ENCODE measurements around the gene SLC34A3. TPM values are rescaled to one million over a fixed set of nuclear protein-coding genes. Genes with fewer than 3 reads are reported as not detected.

SLC34A3 gene
- total RNA-seq, 2 experiments from 2014 or later = not detected

- no peak for TF ChIP-seq CTCF (conservative IDR thresholded peaks at IDR 0.05; ENCODE audit: low read length)
- no peak for TF ChIP-seq EZH2phosphoT487 (IDR thresholded peaks at IDR 0.05; ENCODE audit: borderline replicate concordance, low read depth, low read length)
- H3K9me2 ChIP-seq (ENCODE audit: insufficient read depth, low read length) = no peaks in the 10 kb centered on the region
- no peaks in the 10 kb centered on the region for H4K20me1 ChIP-seq (ENCODE audit: insufficient read depth, low read length)
- no peaks in the 10 kb centered on the region for H3K9me3 ChIP-seq (ENCODE audit: low read length)
- no peak overlapping the region for H3K4me2 ChIP-seq (ENCODE audit: low read length)
- intact Hi-C loops (cut with micrococcal nuclease; ENCODE audit: unreplicated experiment) = no loop called here
- H3K36me3 ChIP-seq (ENCODE audit: insufficient read depth, low read length) = peaks cover 20% of the 10 kb centered on the region; the same call in 1 of the 2 replicates
- peaks cover 12% of the 10 kb centered on the region for H3K4me1 ChIP-seq (ENCODE audit: insufficient read depth, low read length, poor library complexity, severe bottlenecking)
- H3K27ac ChIP-seq (ENCODE audit: low read depth, low read length, poor library complexity, severe bottlenecking) = no peak overlapping the region
- peaks cover 12% of the 10 kb centered on the region; the same call in 1 of the 2 replicates for H3K79me2 ChIP-seq (ENCODE audit: insufficient read depth, low read depth, low read length)
- no peak for DNase-seq (ENCODE audit: low spot score)
- H2AFZ ChIP-seq (ENCODE audit: low read length) = no peak overlapping the region
- ChIA-PET CTCF (ENCODE audit: unreplicated experiment) (no interaction called here), POLR2A (no interaction called here)
- no TSS peak for BruUV-seq (replicated peaks)
- H3K4me3 ChIP-seq (ENCODE audit: low read depth, low read length, poor library complexity, severe bottlenecking) = no peak overlapping the region
These were observed 36.9 kb upstream of the SLC34A3 start for GRCh38 chr9:137193771-137194170.

DNA sequence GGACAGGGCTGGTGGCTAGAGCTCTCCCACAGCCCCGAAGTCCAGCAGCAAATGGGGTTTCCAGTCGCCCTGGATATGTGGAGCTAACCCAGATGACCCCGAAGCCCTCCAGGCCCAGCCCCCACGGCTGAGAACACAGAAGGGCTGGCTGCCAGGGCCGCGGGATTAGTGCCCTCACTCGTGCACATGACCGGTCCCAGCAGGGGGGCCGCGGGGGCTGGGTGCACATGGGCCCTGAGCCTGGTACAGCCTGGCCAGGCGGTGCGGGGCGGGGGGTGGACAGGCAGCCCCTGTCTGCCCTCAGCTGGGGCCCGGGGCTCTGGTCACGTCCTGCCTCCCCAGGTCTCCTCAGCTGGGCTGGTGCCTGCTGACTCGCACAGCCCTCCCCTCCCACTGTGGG is 36.3 kb upstream of the SLC34A3 start:
- H2AFZ ChIP-seq (ENCODE audit: low read length) = no peak overlapping the region
- BruUV-seq (replicated peaks) = no TSS peak
- H4K20me1 ChIP-seq (ENCODE audit: insufficient read depth, low read length) = no peaks in the 10 kb centered on the region
- H3K4me2 ChIP-seq (ENCODE audit: low read length) = no peak overlapping the region
- ChIA-PET CTCF (ENCODE audit: unreplicated experiment) (interaction anchor here (0.5 kb wide), 1 partner anchor 166 kb away, joined by 3 read pairs; no protein-coding TSS in a partner anchor), POLR2A (no interaction called here)
- TF ChIP-seq EZH2phosphoT487 (IDR thresholded peaks at IDR 0.05; ENCODE audit: borderline replicate concordance, low read depth, low read length) (no peak), CTCF (conservative IDR thresholded peaks at IDR 0.05; ENCODE audit: low read length) (no peak)
- intact Hi-C loops (cut with micrococcal nuclease; ENCODE audit: unreplicated experiment) = no loop called here
- H3K79me2 ChIP-seq (ENCODE audit: insufficient read depth, low read depth, low read length) = peaks cover 10% of the 10 kb centered on the region; the same call in 1 of the 2 replicates
- H3K36me3 ChIP-seq (ENCODE audit: insufficient read depth, low read length) = peaks cover 20% of the 10 kb centered on the region; the same call in 1 of the 2 replicates
- H3K9me2 ChIP-seq (ENCODE audit: insufficient read depth, low read length) = no peaks in the 10 kb centered on the region
- no peak for DNase-seq (ENCODE audit: low spot score)
- no peak overlapping the region for H3K4me3 ChIP-seq (ENCODE audit: low read depth, low read length, poor library complexity, severe bottlenecking)
- no peak overlapping the region for H3K27ac ChIP-seq (ENCODE audit: low read depth, low read length, poor library complexity, severe bottlenecking)
- H3K9me3 ChIP-seq (ENCODE audit: low read length) = no peaks in the 10 kb centered on the region
- peaks cover 12% of the 10 kb centered on the region for H3K4me1 ChIP-seq (ENCODE audit: insufficient read depth, low read length, poor library complexity, severe bottlenecking)

- Histone ChIP-seq H3K79me2 (ENCODE audit: insufficient read depth, low read depth, low read length) (peaks cover 5% of the 10 kb centered on the region; the same call in 1 of the 2 replicates), H3K4me3 (ENCODE audit: low read depth, low read length, poor library complexity, severe bottlenecking) (no peak overlapping the region), H3K9me3 (ENCODE audit: low read length) (no peaks in the 10 kb centered on the region), H2AFZ (ENCODE audit: low read length) (no peak overlapping the region), H3K36me3 (ENCODE audit: insufficient read depth, low read length) (peaks cover 17% of the 10 kb centered on the region; the same call in 1 of the 2 replicates), H4K20me1 (ENCODE audit: insufficient read depth, low read length) (no peaks in the 10 kb centered on the region), H3K4me2 (ENCODE audit: low read length) (no peak overlapping the region), H3K27ac (ENCODE audit: low read depth, low read length, poor library complexity, severe bottlenecking) (no peak overlapping the region), H3K9me2 (ENCODE audit: insufficient read depth, low read length) (no peaks in the 10 kb centered on the region), H3K4me1 (ENCODE audit: insufficient read depth, low read length, poor library complexity, severe bottlenecking) (peaks cover 8% of the 10 kb centered on the region)
- no peak for DNase-seq (ENCODE audit: low spot score)
- CTCF ChIA-PET (ENCODE audit: unreplicated experiment) = no interaction called here
- TF ChIP-seq EZH2phosphoT487 (IDR thresholded peaks at IDR 0.05; ENCODE audit: borderline replicate concordance, low read depth, low read length) (no peak), CTCF (conservative IDR thresholded peaks at IDR 0.05; ENCODE audit: low read length) (no peak)
- intact Hi-C loops (cut with micrococcal nuclease; ENCODE audit: unreplicated experiment) = no loop called here
- POLR2A ChIA-PET = no interaction called here
- no TSS peak for BruUV-seq (replicated peaks)
These were observed 35.8 kb upstream of the SLC34A3 start for GRCh38 chr9:137194909-137195308.
